GM23338 (cell line): ENCODE results near the gene BPTF.

ENCODE experiments used
- CTCF ChIP-seq, 2 experiments: fragments of 200-600 bp in 1 of 2; sonication (generic) in 1 of 2; conservative IDR thresholded peaks; 2 replicates each; pipeline versions ENCODE4 v1.5.1 to v1.6.1; 2016 to 2017; ENCODE audit warnings: antibody characterized with exemption in 2 of 2, low read depth in 2 of 2, mild to moderate bottlenecking in 2 of 2, moderate library complexity in 1 of 2
- EZH2 ChIP-seq: fragments of 200-600 bp; sonication (generic); IDR thresholded peaks from one replicate; pipeline ENCODE4 v1.8.0; 2017; ENCODE audit warnings: antibody characterized with exemption, mild to moderate bottlenecking, low read depth; ENCODE audit not compliant: unreplicated experiment
- JUNB ChIP-seq: IDR thresholded peaks from one replicate; pipeline ENCODE4 v1.6.1; 2016; ENCODE audit warnings: antibody characterized with exemption; ENCODE audit not compliant: unreplicated experiment
- POLR2AphosphoS5 ChIP-seq: IDR thresholded peaks from 2 replicates; pipeline ENCODE4 v1.6.1; 2016; ENCODE audit warnings: antibody characterized with exemption, low read depth

GRCh38 chr17:67980456-67980855, 155.2 kb downstream of the BPTF start:
- TF ChIP-seq CTCF (conservative IDR thresholded peaks at IDR 0.05; ENCODE audit: low read depth in 2 of 2) (no peak), POLR2AphosphoS5 (no peak), EZH2 (no peak), JUNB (no peak)
